ENCODE data around the gene ATIC. TPM values are rescaled to one million over a fixed set of nuclear protein-coding genes. Genes with fewer than 3 reads are reported as not detected.
"Not testable (repeated sequence)": the region's sequence is repeated elsewhere in the genome, so short reads cannot be mapped to it uniquely, and the experiment has no call there.

Gene ATIC
- total RNA-seq, 1 donor from 2014 or later = 81.6 TPM

- H3K36me3 ChIP-seq (ENCODE audit: control insufficient read depth, insufficient read depth, low read length) = peaks cover 3% of the 10 kb centered on the region
- no peak overlapping the region for H3K4me3 ChIP-seq (ENCODE audit: low read depth, low read length)
- no peak for DNase-seq (ENCODE audit: low read depth)
- TF ChIP-seq CTCF (IDR thresholded peaks at IDR 0.05; ENCODE audit: insufficient read depth, low read length, poor library complexity, severe bottlenecking) = no peak
- H3K27me3 ChIP-seq (ENCODE audit: control insufficient read depth, insufficient read depth, low read length) = no peaks in the 10 kb centered on the region
Measured at GRCh38 chr2:215358312-215358845, 46.5 kb downstream of the ATIC start.

GRCh38 chr2:215358891-215359575 is 47.2 kb downstream of the ATIC start:
- no peak for DNase-seq (ENCODE audit: low read depth)
- peaks cover 3% of the 10 kb centered on the region for H3K36me3 ChIP-seq (ENCODE audit: control insufficient read depth, insufficient read depth, low read length)
- no peak overlapping the region for H3K4me3 ChIP-seq (ENCODE audit: low read depth, low read length)

GRCh38 chr2:215359576-215359922 is 47.7 kb downstream of the ATIC start:
- H3K36me3 ChIP-seq (ENCODE audit: control insufficient read depth, insufficient read depth, low read length) = peaks cover 3% of the 10 kb centered on the region
- no peak for DNase-seq (ENCODE audit: low read depth)
- no peak for TF ChIP-seq CTCF (IDR thresholded peaks at IDR 0.05; ENCODE audit: insufficient read depth, low read length, poor library complexity, severe bottlenecking)
- H3K27me3 ChIP-seq (ENCODE audit: control insufficient read depth, insufficient read depth, low read length) = no peaks in the 10 kb centered on the region
- H3K4me3 ChIP-seq (ENCODE audit: low read depth, low read length) = no peak overlapping the region

More at GRCh38 chr2:215358891-215359575, 47.2 kb downstream of the ATIC start:
- H3K27me3 ChIP-seq (ENCODE audit: control insufficient read depth, insufficient read depth, low read length) = no peaks in the 10 kb centered on the region
- no peak for TF ChIP-seq CTCF (IDR thresholded peaks at IDR 0.05; ENCODE audit: insufficient read depth, low read length, poor library complexity, severe bottlenecking)

GRCh38 chr2:215360059-215360458 is 48.2 kb downstream of the ATIC start:
- H3K27me3 ChIP-seq (ENCODE audit: control insufficient read depth, insufficient read depth, low read length); H3K36me3 ChIP-seq (ENCODE audit: control insufficient read depth, insufficient read depth, low read length); H3K4me3 ChIP-seq (ENCODE audit: low read depth, low read length); DNase-seq (ENCODE audit: low read depth): not testable (repeated sequence)

- no peak for TF ChIP-seq CTCF (IDR thresholded peaks at IDR 0.05; ENCODE audit: insufficient read depth, low read length, poor library complexity, severe bottlenecking)
- H3K36me3 ChIP-seq (ENCODE audit: control insufficient read depth, insufficient read depth, low read length) = peaks cover 3% of the 10 kb centered on the region
Measured at GRCh38 chr2:215360596-215360995, 48.7 kb downstream of the ATIC start.

GRCh38 chr2:215361211-215361875 is 49.5 kb downstream of the ATIC start:
- H3K4me3 ChIP-seq (ENCODE audit: low read depth, low read length) = no peak overlapping the region
- no peak for TF ChIP-seq CTCF (IDR thresholded peaks at IDR 0.05; ENCODE audit: insufficient read depth, low read length, poor library complexity, severe bottlenecking)
- DNase-seq (ENCODE audit: low read depth) = no peak
- H3K36me3 ChIP-seq (ENCODE audit: control insufficient read depth, insufficient read depth, low read length) = peaks cover 3% of the 10 kb centered on the region
- no peaks in the 10 kb centered on the region for H3K27me3 ChIP-seq (ENCODE audit: control insufficient read depth, insufficient read depth, low read length)

More at GRCh38 chr2:215360596-215360995, 48.7 kb downstream of the ATIC start:
- Histone ChIP-seq H3K27me3 (ENCODE audit: control insufficient read depth, insufficient read depth, low read length) (no peaks in the 10 kb centered on the region), H3K4me3 (ENCODE audit: low read depth, low read length) (no peak overlapping the region)
- no peak for DNase-seq (ENCODE audit: low read depth)

Data from kidney epithelial cell (primary cell).